H4 (cell line): Measurements from ENCODE around the gene NOTCH3. TPM values are rescaled to one million over a fixed set of nuclear protein-coding genes. Genes with fewer than 3 reads are reported as not detected.

Source experiments
- DNase-seq: peaks from one replicate; pipeline ENCODE4 v3.0.0-alpha.2; 2015; ENCODE audit warnings: low spot score
- total RNA-seq: library from RNA; depleted of rRNA; stranded (reverse); fragments of >200 nt; shearing (Covaris generic); gene quantifications from 2 replicates; pipeline ENCODE4 v1.2.3, GENCODE V29; 2014

Gene NOTCH3
- total RNA-seq, 1 experiment from 2014 or later: 1.1 TPM

GRCh38 chr19:15236886-15237285 lies 36.1 kb upstream of the NOTCH3 start:
- DNase-seq: no peak

- no peak for DNase-seq
These were observed 35.0 kb upstream of the NOTCH3 start for GRCh38 chr19:15235781-15236180.

- no peak for DNase-seq
These were observed 33.8 kb upstream of the NOTCH3 start for GRCh38 chr19:15234431-15235130.

- no peak for DNase-seq
These were observed 30.5 kb upstream of the NOTCH3 start for GRCh38 chr19:15231271-15231670.

GRCh38 chr19:15227261-15227660 lies 26.5 kb upstream of the NOTCH3 start:
- DNase-seq: no peak

- DNase-seq: no peak
These were observed 25.0 kb upstream of the NOTCH3 start for GRCh38 chr19:15225760-15226159.

GRCh38 chr19:15223649-15224361 lies 23.0 kb upstream of the NOTCH3 start:
- DNase-seq: no peak

- DNase-seq: peak; percentile 92
These were observed 22.2 kb upstream of the NOTCH3 start for GRCh38 chr19:15222738-15223648.

GRCh38 chr19:15220833-15221232 lies 20.0 kb upstream of the NOTCH3 start:
- DNase-seq: no peak

- no peak for DNase-seq
These were observed 17.7 kb upstream of the NOTCH3 start for GRCh38 chr19:15218501-15218900.

GRCh38 chr19:15216363-15216762 lies 15.6 kb upstream of the NOTCH3 start:
- DNase-seq: no peak

- DNase-seq: no peak
These were observed 13.1 kb upstream of the NOTCH3 start for GRCh38 chr19:15213715-15214381.

- no peak for DNase-seq
These were observed 11.9 kb upstream of the NOTCH3 start for GRCh38 chr19:15212711-15213110.

GRCh38 chr19:15210323-15210781 lies 9.6 kb upstream of the NOTCH3 start:
- DNase-seq: peak; percentile 92

- no peak for DNase-seq
These were observed 704 bp upstream of the NOTCH3 start for GRCh38 chr19:15201374-15202023.

GRCh38 chr19:15199661-15200552 lies 888 bp downstream of the NOTCH3 start:
- no peak for DNase-seq

GRCh38 chr19:15198951-15199660 lies 1.7 kb downstream of the NOTCH3 start:
- no peak for DNase-seq

GRCh38 chr19:15197942-15198341 lies 2.9 kb downstream of the NOTCH3 start:
- no peak for DNase-seq

- no peak for DNase-seq
These were observed 3.4 kb downstream of the NOTCH3 start for GRCh38 chr19:15197275-15197941.
